ENCODE results near the gene HYAL3.

DNA sequence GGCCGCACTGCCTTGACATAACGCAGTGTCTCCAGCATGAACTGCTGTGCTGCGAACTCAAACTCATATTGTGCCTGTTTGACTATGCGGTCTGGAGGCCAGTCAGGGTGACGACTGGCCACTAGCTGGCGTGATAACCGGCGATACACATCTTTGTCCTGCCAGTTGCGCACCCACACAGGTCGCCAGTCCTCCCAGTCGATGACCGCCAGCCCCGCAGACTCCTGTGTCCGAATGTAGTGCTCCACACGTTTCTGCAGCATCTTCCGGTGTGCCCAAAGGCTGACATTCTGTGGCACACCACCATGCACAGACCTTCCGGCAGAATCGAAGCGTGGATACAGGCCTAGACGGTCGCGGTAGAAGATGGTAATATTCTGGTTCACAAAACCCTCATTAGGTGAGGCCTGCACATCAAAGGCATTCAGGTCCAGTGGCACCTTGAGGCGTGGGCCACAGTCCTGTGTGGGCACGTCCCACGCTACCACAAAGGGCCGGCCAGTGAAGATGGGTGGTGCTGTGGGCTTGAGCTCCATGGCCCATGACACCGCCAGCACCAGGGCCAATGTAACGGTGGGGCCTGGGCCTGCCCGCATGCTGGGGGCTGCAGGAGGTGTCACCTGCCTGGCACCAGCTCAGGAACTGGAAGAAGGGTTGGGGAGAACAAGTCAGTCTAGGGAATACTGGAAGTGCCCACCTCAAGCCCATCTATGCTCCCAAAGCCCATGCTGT lies 20.9 kb upstream of the HYAL3 start:
- no peak for TF ChIP-seq EZH2 (IDR thresholded peaks at IDR 0.05)
- no peak for TF ChIP-seq POLR2AphosphoS5 (IDR thresholded peaks at IDR 0.05; ENCODE audit: borderline replicate concordance, low read depth, low read length)
